ENCODE results near the gene FAR2.

FAR2 gene

DNA sequence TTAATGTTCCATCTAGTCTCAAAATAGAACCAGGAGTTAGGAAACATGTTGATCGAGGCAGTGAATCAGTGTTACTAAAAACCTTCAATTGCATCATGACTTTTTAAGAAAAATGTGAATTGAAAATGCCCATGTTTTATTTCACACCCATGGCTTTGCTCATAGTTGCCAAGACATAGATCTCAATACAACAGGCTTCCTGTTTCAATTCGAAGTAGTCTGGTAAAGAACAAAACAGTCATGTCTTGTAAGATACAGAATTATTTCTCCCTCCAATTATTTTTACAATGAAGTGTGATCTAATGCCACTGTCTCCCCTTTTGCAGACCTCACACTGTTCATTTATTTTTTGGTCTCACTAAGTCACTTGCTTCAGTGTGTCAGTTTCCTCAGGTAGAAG, 44.6 kb upstream of the FAR2 start:
- TF ChIP-seq POLR2AphosphoS5 (IDR thresholded peaks at IDR 0.05; ENCODE audit: low read depth) (no peak), SPI1 (IDR thresholded peaks at IDR 0.05; ENCODE audit: borderline replicate concordance, low read depth) (no peak)
- Histone ChIP-seq H3K27ac (replicated peaks) (no peak overlapping the region), H3K27me3 (ENCODE audit: insufficient read depth, poor library complexity, severe bottlenecking) (no peaks in the 10 kb centered on the region), H3K4me3 (replicated peaks; ENCODE audit: insufficient read depth, low read length) (no peak overlapping the region)
- DNase-seq (ENCODE audit: low read depth in 1 of 2, low spot score in 1 of 2): no peak

- TF ChIP-seq, protein P1, sequence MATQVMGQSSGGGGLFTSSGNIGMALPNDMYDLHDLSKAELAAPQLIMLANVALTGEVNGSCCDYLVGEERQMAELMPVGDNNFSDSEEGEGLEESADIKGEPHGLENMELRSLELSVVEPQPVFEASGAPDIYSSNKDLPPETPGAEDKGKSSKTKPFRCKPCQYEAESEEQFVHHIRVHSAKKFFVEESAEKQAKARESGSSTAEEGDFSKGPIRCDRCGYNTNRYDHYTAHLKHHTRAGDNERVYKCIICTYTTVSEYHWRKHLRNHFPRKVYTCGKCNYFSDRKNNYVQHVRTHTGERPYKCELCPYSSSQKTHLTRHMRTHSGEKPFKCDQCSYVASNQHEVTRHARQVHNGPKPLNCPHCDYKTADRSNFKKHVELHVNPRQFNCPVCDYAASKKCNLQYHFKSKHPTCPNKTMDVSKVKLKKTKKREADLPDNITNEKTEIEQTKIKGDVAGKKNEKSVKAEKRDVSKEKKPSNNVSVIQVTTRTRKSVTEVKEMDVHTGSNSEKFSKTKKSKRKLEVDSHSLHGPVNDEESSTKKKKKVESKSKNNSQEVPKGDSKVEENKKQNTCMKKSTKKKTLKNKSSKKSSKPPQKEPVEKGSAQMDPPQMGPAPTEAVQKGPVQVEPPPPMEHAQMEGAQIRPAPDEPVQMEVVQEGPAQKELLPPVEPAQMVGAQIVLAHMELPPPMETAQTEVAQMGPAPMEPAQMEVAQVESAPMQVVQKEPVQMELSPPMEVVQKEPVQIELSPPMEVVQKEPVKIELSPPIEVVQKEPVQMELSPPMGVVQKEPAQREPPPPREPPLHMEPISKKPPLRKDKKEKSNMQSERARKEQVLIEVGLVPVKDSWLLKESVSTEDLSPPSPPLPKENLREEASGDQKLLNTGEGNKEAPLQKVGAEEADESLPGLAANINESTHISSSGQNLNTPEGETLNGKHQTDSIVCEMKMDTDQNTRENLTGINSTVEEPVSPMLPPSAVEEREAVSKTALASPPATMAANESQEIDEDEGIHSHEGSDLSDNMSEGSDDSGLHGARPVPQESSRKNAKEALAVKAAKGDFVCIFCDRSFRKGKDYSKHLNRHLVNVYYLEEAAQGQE (IDR thresholded peaks at IDR 0.05; ENCODE audit: insufficient replicate concordance, low read depth): no peak
- peak; percentile 23; the same call in 1 of the 2 replicates for TF ChIP-seq SPI1 (IDR thresholded peaks at IDR 0.05; ENCODE audit: borderline replicate concordance, low read depth)
- TF ChIP-seq, protein P2, sequence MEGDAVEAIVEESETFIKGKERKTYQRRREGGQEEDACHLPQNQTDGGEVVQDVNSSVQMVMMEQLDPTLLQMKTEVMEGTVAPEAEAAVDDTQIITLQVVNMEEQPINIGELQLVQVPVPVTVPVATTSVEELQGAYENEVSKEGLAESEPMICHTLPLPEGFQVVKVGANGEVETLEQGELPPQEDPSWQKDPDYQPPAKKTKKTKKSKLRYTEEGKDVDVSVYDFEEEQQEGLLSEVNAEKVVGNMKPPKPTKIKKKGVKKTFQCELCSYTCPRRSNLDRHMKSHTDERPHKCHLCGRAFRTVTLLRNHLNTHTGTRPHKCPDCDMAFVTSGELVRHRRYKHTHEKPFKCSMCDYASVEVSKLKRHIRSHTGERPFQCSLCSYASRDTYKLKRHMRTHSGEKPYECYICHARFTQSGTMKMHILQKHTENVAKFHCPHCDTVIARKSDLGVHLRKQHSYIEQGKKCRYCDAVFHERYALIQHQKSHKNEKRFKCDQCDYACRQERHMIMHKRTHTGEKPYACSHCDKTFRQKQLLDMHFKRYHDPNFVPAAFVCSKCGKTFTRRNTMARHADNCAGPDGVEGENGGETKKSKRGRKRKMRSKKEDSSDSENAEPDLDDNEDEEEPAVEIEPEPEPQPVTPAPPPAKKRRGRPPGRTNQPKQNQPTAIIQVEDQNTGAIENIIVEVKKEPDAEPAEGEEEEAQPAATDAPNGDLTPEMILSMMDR (IDR thresholded peaks at IDR 0.05; ENCODE audit: insufficient read depth, low read length): no peak
- DNase-seq (ENCODE audit: low read depth in 1 of 2, low spot score in 1 of 2): no peak
- no peaks in the 10 kb centered on the region for H3K27me3 ChIP-seq (ENCODE audit: insufficient read depth, poor library complexity, severe bottlenecking)
- H3K27ac ChIP-seq (replicated peaks): no peak overlapping the region
- H3K4me3 ChIP-seq (replicated peaks; ENCODE audit: insufficient read depth, low read length): no peak overlapping the region
These were observed 38.3 kb upstream of the FAR2 start for GRCh38 chr12:29110506-29111442.

- no peak overlapping the region for H3K4me3 ChIP-seq (replicated peaks; ENCODE audit: insufficient read depth, low read length)
- no peak for TF ChIP-seq GABPA (IDR thresholded peaks at IDR 0.05; ENCODE audit: low read depth)
- TF ChIP-seq, protein P2 (IDR thresholded peaks at IDR 0.05; ENCODE audit: insufficient read depth, low read length): no peak
- no peak for TF ChIP-seq POLR2AphosphoS5 (IDR thresholded peaks at IDR 0.05; ENCODE audit: low read depth)
- TF ChIP-seq, protein P1 (IDR thresholded peaks at IDR 0.05; ENCODE audit: insufficient replicate concordance, low read depth): no peak
- no peak for TF ChIP-seq SPI1 (IDR thresholded peaks at IDR 0.05; ENCODE audit: borderline replicate concordance, low read depth)
- no peaks in the 10 kb centered on the region for H3K27me3 ChIP-seq (ENCODE audit: insufficient read depth, poor library complexity, severe bottlenecking)
- no peak for DNase-seq (ENCODE audit: low read depth in 1 of 2, low spot score in 1 of 2)
- H3K27ac ChIP-seq (replicated peaks): no peak overlapping the region
These were observed 36.0 kb upstream of the FAR2 start for GRCh38 chr12:29113101-29113500.

- TF ChIP-seq SPI1 (IDR thresholded peaks at IDR 0.05; ENCODE audit: borderline replicate concordance, low read depth) (no peak), POLR2AphosphoS5 (IDR thresholded peaks at IDR 0.05; ENCODE audit: low read depth) (no peak), GABPA (IDR thresholded peaks at IDR 0.05; ENCODE audit: low read depth) (no peak)
- TF ChIP-seq, protein P2 (IDR thresholded peaks at IDR 0.05; ENCODE audit: insufficient read depth, low read length): no peak
- no peak for DNase-seq (ENCODE audit: low read depth in 1 of 2, low spot score in 1 of 2)
- H3K27me3 ChIP-seq (ENCODE audit: insufficient read depth, poor library complexity, severe bottlenecking): no peaks in the 10 kb centered on the region
- no peak overlapping the region for H3K4me3 ChIP-seq (replicated peaks; ENCODE audit: insufficient read depth, low read length)
- no peak overlapping the region for H3K27ac ChIP-seq (replicated peaks)
These were observed 32.7 kb upstream of the FAR2 start for GRCh38 chr12:29116414-29116813.

All from HL-60 (cell line).